Bone marrow (tissue), 2 donors: ENCODE measurements around the gene INPP4B.
"Not testable (repeated sequence)": the region's sequence is repeated elsewhere in the genome, so short reads cannot be mapped to it uniquely, and the experiment has no call there.

Experiments used
- DNase-seq, 2 donors: peaks; one replicate each; lab custom pipeline; 2025; lab: John Stamatoyannopoulos, UW

INPP4B gene

DNA sequence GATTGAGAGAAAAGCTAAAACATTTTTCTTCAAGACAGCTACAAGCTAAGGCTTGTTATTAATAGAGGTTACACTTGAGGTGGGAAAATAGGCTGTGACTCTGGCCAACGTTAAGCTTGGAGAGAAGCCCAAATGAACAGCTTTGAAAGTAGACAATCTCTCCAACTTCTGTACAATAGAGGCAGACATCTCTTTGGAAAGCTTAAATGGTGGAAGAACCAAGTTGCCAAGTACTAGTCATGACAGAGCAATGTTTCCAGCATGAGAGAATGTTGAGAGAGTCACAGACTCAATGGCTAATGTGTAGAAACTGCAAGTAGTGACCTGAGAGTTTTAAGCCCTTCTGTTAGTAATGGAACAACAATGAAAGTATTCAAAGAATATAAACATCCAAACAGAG lies 298.1 kb downstream of the INPP4B start:
- DNase-seq = no peak

DNA sequence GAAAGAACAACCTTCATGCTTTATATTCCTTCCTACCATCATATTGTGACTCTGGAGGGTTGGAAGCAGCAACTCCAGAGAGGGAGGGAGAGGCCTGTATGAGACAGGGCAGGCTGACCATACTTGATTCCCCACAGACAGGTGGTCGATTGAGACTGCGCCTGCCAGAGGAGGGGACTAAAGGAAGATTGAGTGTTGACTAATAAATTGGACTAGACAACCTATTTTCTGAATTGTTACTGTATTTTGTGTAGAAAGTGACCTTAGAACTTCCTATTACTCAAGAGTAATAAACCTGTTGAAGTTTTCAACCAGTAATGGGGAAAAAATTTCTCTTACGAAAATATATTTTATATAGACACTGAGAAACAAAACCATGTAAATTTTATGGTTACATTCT lies 301.5 kb downstream of the INPP4B start:
- no peak for DNase-seq

DNA sequence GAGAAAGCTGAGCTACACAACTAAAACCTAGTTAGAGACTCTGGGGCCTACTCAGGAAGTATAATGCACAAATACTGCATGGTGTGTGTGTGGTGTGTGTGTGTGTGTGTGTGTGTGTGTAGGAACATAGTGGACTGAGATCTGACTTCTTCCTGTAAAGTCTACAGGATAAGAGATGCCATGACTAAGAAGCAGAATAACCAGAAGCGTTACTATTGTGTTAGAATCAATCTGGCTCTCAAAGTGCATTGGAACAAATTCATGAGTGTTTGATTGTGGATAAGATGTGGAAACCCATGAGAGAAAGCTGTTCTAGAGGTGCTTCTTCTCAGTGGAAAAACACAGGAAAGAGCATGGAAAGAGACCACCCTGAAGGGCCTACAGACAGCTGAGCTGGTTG lies 302.1 kb downstream of the INPP4B start:
- DNase-seq = no peak

DNA sequence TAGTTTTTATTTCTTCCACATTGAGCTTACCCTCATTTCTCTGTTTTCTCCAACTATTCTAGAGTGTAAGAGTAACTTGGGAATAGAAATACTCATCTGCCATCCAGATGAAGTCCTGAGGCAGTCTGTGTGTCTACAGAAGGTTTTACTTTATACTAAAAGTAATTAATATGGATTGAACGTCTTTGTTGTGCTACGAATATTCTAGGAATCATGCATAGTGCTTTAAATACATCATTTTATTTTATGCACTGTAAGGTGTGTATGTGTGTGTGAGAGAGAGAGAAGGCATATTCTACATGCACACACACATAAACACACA lies 305.7 kb downstream of the INPP4B start:
- DNase-seq = no peak

DNA sequence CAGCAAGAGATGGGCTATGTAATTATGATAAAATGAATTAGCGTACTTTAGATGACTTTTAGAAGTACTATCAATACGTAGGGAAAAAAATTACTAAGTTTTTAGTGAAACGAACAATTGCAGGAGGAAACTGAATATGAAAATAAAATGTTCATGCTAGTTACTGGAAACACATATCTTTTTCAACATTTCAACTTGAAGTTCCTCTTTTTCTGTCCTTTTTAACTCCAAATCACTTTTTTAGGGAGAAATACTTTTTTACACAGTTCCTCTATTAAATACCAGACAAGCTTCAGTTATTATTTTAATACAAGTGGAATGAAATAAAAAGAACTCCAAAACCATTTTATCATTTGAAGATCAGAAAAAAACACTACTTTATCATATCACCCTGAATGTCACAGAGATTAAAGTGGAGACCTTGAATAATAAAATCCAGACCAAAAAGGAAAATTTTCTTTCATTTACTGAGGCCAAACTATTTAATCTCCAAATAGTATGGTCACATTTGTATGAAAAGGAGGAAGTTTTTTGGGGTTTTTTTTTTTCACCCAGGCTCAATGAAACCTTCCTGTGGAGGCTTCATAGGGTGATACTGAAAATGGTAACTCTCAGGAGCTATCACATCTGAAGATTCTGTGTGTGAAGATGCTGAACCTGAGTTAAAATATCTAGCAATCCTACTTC lies 306.2 kb downstream of the INPP4B start:
- peak in 1 of 2 donors; percentile 67 for DNase-seq

DNA sequence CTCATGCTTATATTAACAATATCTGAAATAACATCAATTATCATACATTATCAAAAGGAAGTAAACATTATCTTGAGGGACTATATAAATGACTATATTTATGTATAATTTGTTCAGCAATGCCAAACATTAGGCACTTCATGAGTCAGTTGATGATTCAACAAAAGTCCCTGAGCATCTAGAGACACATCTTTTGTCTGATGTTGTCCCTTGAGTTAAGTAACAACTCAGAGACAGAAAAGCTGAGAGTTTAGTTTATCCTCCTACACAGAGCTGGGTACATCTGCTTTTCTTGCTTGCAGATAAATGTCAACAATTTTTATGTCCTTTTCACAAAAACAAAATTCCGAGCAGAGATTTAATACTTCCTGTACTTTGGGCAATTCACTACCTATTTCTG lies 311.1 kb downstream of the INPP4B start:
- no peak for DNase-seq

DNA sequence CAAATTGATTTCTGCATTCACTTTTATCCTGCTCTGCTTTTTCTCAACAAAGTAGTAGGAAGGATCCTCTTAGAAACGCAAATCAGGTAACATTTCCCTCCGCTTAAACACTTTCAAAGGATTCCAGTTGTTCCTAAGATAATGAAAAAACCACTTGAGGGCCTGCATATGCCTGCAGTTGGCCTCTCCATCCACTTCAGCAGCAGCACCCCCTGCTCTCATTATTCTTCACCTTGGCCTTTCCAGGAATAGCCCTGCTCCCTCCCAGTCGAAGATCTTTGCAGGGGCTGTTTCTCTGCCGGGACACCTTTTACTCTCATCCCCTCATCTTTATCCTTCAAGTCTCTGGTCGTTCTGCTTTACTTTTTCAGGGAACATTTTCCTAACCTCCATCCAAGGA lies 314.0 kb downstream of the INPP4B start:
- no peak for DNase-seq

DNA sequence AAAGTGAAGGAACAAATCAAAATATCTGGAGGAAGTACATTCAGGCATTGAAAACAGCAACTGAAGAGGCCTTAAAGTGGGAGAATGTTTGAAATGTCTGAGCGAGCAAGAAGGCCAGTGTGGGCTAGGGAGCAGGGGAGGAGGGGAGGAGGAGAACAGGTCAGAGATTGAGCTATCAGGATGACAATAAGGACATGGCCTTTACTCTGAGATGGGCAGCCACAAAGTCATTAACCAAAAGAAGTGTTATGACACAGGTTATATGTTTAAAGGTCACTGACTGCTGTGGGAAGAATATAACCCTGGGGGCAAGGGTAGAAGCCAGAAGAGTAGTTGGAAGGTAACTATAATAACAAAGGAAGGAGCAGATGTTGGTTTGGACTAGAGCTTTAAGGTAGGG lies 315.4 kb downstream of the INPP4B start:
- no peak for DNase-seq

DNA sequence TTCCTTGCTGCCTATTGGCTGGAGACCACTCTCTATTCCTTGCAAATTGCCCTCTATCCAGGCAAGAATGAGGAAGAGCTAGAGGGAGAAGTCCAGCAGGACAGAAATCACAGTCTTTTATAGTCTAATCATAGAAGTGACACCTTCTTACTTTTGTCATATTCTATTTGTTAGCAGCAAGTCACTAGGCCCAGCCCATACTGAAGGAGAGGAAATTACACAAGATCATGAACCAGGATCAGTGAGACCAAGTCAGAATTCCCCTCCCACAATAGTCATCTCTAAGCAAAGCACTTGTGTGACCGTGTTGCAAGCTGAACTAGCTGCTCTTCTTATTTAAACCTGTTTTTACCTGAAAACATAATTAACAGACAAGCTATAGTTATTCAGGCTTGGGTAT lies 317.7 kb downstream of the INPP4B start:
- DNase-seq = no peak

DNA sequence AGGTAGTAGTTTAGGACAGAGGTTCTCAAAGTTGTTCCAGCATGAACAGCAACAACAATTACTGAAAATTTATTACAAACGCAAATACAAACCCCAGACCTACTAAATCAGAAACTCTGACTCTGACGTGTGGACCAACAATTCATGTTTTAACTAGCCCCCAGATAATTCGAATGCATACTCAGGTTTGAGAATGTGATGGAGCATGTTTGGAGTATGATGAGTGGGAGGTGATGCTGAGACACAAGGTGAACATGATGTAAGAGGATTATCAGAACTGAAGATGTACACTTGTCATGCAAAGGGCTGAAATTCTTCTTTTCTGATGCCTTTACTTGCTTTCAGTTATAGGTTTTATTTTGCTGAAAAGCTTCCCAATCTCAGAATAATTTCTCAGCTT lies 323.0 kb downstream of the INPP4B start:
- no peak for DNase-seq

DNA sequence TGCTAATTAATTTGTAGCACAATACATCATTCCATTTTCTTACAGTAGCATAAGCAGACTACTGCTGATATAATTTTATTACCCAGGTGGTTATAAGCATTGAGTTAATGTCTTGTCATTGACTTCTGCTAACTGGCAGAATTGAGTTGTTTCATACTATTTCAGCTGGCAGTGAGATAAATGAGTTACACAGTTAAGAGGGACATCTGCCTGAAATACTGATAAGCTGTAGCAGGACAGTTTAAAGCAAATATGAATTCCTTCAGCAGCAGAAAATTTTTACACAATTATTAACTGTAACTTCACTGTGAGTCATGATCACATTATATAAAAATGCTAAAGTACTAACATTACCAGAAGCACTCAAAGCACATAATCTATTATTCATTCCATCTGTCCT lies 326.8 kb downstream of the INPP4B start:
- DNase-seq = no peak

DNA sequence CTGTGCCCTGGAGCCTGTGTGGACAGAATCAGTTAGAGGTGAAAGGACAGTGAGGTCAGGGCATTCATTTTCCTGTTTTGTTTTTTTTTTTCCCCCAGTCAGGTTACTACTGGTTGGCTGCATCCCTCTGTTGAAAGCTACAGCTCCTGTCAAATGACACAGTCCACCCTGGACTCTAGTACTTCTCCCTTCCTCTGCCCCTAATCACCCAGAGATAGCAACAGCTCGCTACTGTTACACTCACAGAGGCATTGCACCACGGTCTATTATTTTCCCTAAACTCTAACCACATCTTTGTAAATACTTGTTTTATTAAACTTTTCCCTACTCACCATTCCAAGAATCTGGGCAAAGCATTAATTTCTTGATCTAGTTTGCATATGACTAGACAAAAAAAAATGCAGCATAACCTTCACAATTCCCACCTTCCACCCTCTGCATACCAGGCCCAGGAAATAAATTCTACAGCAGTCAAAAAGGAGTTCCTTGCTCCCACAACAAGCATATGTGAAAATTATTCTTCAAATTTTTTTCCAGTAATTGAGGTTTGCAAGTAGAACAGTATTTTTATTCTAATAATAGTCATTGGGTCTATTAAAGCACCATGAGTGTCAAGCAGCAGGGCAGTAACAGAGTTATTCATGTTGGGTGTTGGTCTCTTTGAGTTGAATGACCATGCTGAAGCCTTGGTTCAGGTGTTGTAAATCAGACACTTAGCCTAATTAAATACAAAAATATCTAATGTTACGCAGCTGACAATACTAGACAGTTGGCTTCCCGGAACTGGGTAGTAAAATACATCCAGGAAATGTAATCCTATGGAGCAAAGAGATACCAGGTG lies 329.2 kb downstream of the INPP4B start:
- DNase-seq = no peak

DNA sequence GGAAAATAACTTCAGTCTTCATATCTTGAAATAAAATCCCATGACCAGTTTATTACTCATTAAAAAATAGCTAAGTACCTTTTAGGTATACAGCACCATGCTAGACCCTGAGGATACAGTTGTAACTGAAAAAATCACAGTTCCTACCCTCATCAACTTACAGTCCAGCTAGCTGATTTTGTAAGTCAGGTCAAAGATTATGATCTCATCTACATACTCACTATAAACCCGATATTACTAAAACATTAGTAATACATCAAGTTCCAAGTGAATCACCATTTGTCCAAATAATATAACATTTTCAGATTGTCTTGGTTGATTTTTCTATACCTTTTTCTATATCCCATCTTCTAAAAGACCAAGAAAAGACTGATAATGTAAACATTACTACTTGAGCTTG lies 333.9 kb downstream of the INPP4B start:
- DNase-seq = no peak

DNA sequence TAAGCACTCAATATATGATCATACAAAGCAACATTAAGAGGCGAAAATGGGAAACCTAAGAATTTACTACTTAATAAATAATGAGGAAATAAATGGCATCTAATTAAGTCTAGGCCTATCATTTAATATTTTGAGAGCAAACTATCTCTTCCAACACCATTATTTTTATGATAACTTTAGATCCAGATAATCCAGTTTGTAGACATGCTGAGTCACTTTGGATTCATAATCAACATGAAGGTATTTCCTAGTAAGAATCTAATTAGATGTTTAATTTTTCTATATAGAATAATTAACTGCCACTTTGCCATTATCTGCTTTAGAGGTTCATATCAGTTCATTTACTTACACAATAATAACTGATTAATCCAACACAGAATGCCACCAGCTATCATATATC lies 336.2 kb downstream of the INPP4B start:
- DNase-seq = no peak

DNA sequence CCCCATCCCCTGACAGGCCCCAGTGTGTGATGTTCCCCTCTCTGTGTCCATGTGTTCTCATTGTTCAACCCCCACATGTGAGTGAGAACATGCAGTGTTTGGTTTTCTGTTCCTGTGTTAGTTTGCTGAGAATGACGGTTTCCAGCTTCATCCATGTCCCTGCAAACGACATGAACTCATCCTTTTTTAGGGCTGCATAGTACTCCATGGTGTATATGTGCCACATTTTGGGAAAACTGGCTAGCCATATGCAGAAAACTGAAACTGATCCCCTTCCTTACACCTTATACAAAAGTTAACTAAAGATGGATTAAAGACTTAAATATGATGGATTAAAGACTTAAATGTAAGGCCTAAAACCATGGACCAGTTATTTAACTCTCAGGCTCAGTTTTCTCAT lies 336.7 kb downstream of the INPP4B start:
- DNase-seq = not testable (repeated sequence)

DNA sequence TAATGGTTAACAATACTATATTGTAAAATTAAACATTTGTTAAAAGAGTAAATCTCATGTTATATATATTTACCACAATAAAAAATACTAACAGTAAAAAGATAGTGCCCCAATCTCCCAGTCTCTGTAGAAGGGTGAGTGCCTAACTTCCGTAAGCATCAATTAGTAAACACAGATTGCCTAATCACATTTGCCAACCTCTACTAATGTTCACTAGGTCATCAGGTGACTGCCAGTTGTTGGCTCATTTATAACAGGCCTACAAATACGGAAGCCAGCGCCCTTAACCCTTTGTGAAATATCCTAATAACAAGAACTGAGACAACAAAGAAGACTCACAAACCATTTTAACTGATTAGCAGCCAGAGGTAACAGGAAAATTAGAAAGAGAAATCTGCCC lies 345.1 kb downstream of the INPP4B start:
- DNase-seq = no peak

DNA sequence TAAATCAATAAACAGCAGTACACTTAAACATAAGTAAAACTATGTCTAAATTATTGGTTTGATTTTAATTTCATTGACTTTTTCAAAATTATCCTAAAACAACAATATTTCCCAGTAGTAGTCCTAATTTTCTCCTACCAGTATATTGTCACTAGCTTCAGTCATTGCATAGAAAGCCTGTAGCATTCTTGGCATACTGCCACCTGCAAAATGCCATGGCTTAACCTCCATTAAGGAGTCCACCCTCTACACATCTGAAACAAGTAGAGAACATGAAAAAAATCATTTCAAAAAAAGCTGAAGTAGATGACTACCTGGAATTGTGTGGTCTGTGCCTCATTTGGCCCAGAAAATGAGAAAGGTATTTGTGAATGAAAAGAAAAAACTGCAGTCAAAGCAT lies 348.5 kb downstream of the INPP4B start:
- no peak for DNase-seq

DNA sequence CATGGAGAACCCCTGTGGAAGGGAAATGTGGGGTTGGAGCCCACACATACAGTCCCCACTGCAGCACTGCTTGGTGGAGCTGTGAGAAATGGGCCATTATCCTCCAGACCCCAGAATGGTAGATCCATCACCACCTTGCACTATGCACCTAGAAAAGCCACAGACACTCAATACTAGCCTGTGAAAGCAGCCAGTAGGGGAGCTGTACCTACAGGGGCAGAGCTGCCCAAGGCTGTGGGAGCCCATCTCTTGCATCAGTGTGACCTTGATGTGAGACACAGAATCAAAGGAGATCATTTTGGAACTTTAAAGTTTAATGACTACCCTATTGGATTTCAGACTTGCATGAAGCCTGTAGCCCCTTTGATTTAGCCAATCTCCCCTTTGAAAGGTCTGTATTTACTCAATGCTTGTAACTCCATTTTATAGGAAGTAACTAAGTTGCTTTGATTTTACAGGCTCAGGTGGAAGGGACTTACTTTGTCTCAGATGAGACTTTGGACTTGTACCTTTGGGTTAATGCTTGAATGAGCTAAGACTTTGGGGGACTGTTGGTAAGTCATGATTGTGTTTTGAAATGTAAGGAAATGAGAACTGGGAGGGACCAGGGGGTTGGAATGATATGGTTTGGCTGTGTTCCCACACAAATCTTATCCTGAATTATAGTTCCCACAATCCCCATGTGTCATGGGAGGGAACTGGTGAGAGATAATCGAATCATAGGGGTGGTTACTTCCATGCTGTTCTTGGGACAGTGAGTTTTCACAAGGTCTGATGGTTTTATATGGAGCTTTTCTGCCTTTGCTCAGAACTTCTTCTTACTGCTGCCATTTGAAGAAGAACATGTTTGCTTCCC lies 352.6 kb downstream of the INPP4B start:
- DNase-seq = no peak

DNA sequence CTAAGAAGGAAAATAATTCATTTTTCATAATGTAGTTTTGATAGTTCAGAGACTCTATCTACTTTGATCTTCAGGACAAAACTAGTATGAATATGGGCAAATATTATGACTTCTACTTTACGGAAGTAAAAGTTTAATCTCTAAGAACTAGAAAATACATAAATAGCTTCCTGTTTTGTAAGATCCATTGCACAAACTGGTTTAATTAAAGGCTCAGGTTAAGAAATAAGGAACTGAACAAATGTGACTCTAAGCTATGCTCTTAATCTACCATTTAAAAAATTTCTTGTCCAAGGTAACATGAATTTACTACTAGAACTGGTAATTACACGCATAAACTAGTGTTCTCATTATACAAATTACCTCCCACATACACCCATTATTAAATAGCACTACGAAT lies 360.6 kb downstream of the INPP4B start:
- no peak for DNase-seq

DNA sequence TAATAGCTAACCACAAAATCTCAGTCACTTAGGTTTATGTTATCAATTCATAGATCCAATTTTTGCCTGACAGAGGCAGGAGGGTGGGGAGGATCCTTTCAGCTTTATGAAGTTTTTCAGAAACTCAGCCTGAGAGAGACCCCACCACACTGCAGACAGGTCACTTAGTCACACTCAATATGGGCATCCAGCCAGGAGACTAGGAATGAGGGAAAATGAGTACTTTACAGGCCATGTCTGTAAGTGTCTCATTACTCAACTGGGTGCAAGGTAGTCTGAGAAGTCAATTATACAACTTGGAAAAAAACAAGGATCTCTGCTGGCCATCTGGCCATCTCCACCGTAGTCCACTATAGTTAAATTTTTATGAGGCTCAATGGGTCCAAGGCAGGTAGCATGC lies 365.9 kb downstream of the INPP4B start:
- DNase-seq = no peak

DNA sequence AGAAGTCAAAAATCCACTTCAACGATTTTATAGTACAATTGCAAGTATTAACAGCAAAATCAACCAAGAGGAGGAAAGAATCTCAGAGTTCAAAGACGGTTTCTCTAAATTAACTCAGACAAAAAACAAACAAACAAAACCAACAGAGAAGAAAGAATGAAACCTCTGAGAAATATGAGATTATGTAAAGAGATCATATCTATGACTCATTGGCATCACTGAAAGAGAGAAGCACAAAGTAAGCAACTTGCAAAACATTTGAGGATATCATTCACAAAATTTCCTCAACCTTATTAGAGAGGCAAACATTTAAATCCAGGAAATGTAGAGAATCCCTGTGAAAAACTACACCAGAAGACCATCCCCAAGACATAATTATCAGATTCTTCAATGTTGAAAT lies 370.4 kb downstream of the INPP4B start:
- DNase-seq = no peak

DNA sequence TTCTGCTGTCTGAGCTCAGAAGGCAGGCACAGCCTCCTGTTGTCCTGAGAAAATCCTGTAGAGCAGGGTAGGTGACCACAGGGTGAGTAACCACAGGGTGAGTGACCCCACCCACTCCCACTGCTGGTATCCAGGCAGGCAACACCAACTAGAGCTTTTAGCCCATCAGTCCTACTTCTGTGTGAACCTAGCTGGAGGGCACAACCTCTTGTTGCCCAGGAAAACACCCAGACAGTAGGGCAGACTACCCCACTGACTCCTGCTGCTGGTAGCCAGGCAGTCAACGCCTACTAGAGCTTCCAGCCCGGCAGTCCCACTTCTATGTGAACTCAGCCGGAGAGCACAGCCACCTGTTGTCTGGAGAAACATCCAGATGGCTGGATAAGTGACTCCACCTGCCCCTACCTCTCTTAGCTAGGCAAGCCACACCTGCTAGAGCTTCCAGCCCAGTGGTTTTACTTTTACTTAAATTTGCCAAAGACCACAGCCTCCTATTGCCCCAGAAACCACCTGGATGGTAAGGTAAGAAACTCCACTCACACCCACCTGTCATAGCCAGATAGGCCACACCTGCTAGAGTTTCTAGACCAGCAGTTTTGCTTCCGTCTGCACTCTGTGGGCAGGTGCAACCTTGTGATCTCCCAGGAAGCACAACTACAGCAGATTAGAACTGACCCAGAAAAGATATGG lies 371.6 kb downstream of the INPP4B start:
- DNase-seq = no peak
